ENCODE data around the gene RAPGEF1.

Gene RAPGEF1

DNA sequence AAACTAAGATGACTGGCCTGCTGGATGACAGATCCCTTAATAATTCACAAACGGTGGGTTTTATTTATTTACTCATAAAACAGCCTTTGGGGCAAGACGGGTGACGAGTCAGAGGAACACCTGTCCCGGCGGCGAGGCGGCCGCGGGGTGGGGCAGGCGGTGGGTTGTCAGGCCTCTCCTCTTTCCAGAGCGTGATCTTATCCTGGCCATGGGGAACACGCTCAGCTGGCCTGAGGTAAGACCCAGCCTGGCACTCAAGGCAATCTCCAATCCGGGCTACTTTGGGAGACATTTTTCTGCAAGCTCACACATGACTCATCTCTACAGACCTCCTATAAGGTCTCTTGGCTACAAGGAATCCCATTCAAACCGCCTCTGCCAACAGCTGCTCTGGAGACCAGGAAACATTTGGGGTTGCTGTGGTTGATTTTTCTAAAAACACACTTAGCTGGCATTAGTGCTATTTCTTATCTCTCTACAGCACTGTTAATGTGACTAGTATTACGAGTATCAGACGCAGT, 6.3 kb downstream of the RAPGEF1 start:
- Histone ChIP-seq H3K9ac (ENCODE audit: low read length) (no peak overlapping the region), H3K27me3 (ENCODE audit: control insufficient read depth, insufficient read depth, low read length) (no peaks in the 10 kb centered on the region), H3K4me3 (ENCODE audit: low read length) (peak overlapping the region; percentile 24), H3K4me1 (ENCODE audit: control insufficient read depth, insufficient read depth, low read length) (peaks cover 20% of the 10 kb centered on the region), H3K36me3 (ENCODE audit: control insufficient read depth, insufficient read depth, low read length) (no peaks in the 10 kb centered on the region), H3K27ac (ENCODE audit: low read depth, low read length) (peak overlapping the region; percentile 2)

DNA sequence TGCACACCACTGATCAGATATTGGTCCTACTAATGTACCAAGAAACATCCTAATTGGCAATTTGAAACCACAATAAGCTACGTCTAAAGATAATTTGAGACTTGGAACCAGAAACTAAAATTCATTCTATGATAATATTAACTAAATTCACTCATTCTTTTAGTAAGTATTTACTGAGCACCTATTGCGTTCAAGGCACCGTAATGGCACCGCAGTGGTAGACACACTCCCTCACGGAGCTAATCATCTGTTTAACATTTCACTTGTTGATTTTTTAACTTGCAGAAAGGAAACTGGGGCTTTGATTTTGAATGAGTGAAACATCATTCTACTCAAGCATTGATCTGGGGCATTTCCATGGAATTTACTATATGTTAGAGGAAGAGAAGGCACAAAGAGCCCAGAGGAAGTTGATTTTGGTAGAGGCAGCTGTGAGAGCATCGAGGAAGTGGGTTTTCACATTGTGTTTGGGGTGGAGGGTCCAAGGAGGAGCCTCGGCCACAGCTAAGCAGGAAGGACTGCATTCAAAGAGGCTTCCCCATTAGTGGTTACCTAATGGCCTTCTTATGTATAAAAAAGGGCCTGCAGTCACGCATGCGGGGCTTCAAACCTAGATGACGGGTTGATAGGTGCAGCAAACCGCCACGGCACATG, 7.1 kb downstream of the RAPGEF1 start:
- Histone ChIP-seq H3K9ac (ENCODE audit: low read length) (no peak overlapping the region), H3K4me1 (ENCODE audit: control insufficient read depth, insufficient read depth, low read length) (peaks cover 19% of the 10 kb centered on the region), H3K27me3 (ENCODE audit: control insufficient read depth, insufficient read depth, low read length) (no peaks in the 10 kb centered on the region), H3K4me3 (ENCODE audit: low read length) (no peak overlapping the region), H3K27ac (ENCODE audit: low read depth, low read length) (no peak overlapping the region), H3K36me3 (ENCODE audit: control insufficient read depth, insufficient read depth, low read length) (no peaks in the 10 kb centered on the region)

DNA sequence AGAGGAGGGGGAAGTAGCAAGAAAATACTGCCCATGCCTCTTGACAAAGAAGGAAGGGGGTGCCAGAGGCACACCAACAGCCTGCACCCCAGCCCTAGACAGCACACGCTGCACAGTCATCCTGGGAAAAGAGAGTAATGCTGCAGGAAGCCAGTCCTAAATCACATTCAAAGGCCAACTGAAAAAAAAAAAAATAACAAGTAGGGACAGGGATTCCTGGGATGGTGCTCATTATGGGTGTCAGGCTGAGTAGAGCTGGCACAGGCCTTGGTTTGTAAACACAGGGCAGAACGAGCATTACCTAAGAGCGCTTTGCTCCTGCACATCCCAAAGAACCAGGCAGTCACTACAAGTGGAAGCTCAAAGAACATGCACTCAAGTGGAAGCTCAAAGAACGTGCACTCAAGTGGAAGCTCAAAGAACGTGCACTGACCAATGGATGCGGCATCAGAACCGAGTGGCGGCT, 7.8 kb downstream of the RAPGEF1 start:
- Histone ChIP-seq H3K27me3 (ENCODE audit: control insufficient read depth, insufficient read depth, low read length) (no peaks in the 10 kb centered on the region), H3K36me3 (ENCODE audit: control insufficient read depth, insufficient read depth, low read length) (no peaks in the 10 kb centered on the region), H3K27ac (ENCODE audit: low read depth, low read length) (peak overlapping the region; percentile 51), H3K4me3 (ENCODE audit: low read length) (no peak overlapping the region), H3K9ac (ENCODE audit: low read length) (no peak overlapping the region), H3K4me1 (ENCODE audit: control insufficient read depth, insufficient read depth, low read length) (peaks cover 19% of the 10 kb centered on the region)

DNA sequence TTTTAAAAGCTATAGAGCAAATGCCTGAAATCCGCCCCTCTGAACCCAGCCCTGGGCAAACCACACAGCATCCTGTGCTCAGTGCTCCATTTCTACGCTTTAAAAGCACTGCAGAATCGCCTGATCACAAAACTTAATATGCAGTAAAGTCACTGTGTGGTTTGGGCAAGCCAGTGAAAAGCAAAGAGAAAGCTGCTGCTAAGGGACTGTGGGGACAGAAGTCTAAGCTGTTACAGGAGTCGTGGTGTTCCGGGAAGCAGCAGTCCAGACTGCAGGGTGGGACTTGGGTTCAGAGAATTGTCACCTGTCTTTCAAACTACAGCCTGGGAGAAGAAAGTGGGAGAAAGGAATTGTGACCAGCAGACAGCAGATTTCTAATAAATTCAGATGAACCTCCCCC, 8.2 kb downstream of the RAPGEF1 start:
- H3K27ac ChIP-seq (ENCODE audit: low read depth, low read length): peak overlapping the region; percentile 51
- no peak overlapping the region for H3K9ac ChIP-seq (ENCODE audit: low read length)
- no peaks in the 10 kb centered on the region for H3K27me3 ChIP-seq (ENCODE audit: control insufficient read depth, insufficient read depth, low read length)
- no peak overlapping the region for H3K4me3 ChIP-seq (ENCODE audit: low read length)
- H3K4me1 ChIP-seq (ENCODE audit: control insufficient read depth, insufficient read depth, low read length): peaks cover 19% of the 10 kb centered on the region
- no peaks in the 10 kb centered on the region for H3K36me3 ChIP-seq (ENCODE audit: control insufficient read depth, insufficient read depth, low read length)

- no peaks in the 10 kb centered on the region for H3K36me3 ChIP-seq (ENCODE audit: control insufficient read depth, insufficient read depth, low read length)
- peaks cover 19% of the 10 kb centered on the region for H3K4me1 ChIP-seq (ENCODE audit: control insufficient read depth, insufficient read depth, low read length)
- no peak overlapping the region for H3K4me3 ChIP-seq (ENCODE audit: low read length)
- no peak overlapping the region for H3K27ac ChIP-seq (ENCODE audit: low read depth, low read length)
- H3K27me3 ChIP-seq (ENCODE audit: control insufficient read depth, insufficient read depth, low read length): no peaks in the 10 kb centered on the region
- no peak overlapping the region for H3K9ac ChIP-seq (ENCODE audit: low read length)
Observed at GRCh38 chr9:131731237-131731636, 8.6 kb downstream of the RAPGEF1 start.

DNA sequence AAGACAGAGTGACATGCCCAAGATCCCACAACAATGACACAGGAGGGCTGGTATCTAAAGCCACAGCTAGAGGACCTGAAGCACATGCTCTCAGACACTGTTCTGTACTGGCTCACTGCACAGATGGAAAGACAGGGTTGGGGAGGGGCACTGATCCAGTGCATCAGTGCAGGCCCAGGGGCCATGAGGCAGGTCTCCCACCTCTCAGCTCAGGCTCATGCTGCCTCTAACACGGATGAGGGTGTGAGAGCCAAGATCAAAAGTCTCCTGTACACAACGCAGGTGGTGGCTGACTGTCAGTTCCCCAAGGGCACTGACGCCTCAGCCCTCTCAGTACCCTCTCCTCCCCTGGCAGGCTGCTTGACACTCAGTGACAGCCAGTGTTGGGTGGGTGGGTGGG, 10.9 kb downstream of the RAPGEF1 start:
- H3K4me3 ChIP-seq (ENCODE audit: low read length): no peak overlapping the region
- no peaks in the 10 kb centered on the region for H3K36me3 ChIP-seq (ENCODE audit: control insufficient read depth, insufficient read depth, low read length)
- H3K27ac ChIP-seq (ENCODE audit: low read depth, low read length): no peak overlapping the region
- no peaks in the 10 kb centered on the region for H3K27me3 ChIP-seq (ENCODE audit: control insufficient read depth, insufficient read depth, low read length)
- H3K9ac ChIP-seq (ENCODE audit: low read length): no peak overlapping the region
- peaks cover 15% of the 10 kb centered on the region for H3K4me1 ChIP-seq (ENCODE audit: control insufficient read depth, insufficient read depth, low read length)

DNA sequence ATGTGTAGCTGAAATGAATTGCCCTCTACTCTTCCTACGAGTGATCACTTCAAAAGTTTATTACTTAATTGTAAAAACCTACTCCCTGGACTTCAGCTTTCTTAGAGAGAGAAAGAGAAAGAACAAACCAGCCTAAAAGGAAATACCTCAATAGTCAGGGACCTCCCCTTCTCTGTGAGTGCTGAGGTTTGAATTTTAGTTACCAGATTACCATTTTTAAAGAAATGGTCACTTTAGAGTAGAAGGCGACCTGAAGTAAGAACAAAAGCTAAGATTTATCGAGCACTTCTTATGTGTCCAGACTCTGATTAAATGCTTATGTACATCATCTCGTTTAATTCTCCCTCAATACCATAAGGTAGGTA, 11.3 kb downstream of the RAPGEF1 start:
- no peak overlapping the region for H3K4me3 ChIP-seq (ENCODE audit: low read length)
- H3K27me3 ChIP-seq (ENCODE audit: control insufficient read depth, insufficient read depth, low read length): no peaks in the 10 kb centered on the region
- H3K27ac ChIP-seq (ENCODE audit: low read depth, low read length): no peak overlapping the region
- H3K9ac ChIP-seq (ENCODE audit: low read length): no peak overlapping the region
- H3K36me3 ChIP-seq (ENCODE audit: control insufficient read depth, insufficient read depth, low read length): no peaks in the 10 kb centered on the region
- peaks cover 16% of the 10 kb centered on the region for H3K4me1 ChIP-seq (ENCODE audit: control insufficient read depth, insufficient read depth, low read length)

DNA sequence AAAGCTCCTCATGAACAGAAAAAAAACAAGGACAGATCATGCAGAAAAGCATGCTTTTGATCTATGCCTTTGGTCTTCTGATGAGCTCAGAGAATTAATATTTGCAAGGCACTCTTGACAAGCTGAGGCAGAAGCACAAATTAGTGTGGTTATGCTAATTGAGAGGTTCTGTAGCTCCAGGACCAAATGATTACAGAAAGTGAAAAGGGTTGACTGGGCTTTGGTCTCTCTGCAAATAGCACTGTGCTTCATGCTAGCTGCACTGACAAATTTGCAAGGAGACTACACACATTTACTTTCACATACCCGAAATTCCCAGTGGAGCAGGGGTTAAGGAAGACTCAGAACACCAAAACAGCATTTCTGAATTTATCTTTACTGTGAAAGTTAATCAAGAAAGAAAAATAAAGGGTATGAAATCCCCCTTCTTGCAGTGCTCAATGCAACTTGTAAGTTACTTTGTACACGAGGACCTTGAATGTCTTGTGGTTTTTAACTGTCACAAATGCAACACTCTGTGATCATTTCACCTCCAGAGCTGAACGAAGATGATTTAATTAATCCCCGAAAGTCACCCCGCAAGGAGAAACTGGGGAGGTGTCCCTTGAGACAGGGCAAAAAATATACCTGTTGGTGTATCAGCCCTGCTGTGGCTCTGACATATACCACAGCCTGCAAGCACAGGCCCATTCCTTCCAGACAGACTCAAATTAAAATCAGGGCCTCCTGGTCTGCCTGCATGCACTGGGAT, 11.9 kb downstream of the RAPGEF1 start:
- H3K9ac ChIP-seq (ENCODE audit: low read length): no peak overlapping the region
- H3K36me3 ChIP-seq (ENCODE audit: control insufficient read depth, insufficient read depth, low read length): no peaks in the 10 kb centered on the region
- peaks cover 14% of the 10 kb centered on the region for H3K4me1 ChIP-seq (ENCODE audit: control insufficient read depth, insufficient read depth, low read length)
- no peak overlapping the region for H3K4me3 ChIP-seq (ENCODE audit: low read length)
- no peaks in the 10 kb centered on the region for H3K27me3 ChIP-seq (ENCODE audit: control insufficient read depth, insufficient read depth, low read length)
- no peak overlapping the region for H3K27ac ChIP-seq (ENCODE audit: low read depth, low read length)

DNA sequence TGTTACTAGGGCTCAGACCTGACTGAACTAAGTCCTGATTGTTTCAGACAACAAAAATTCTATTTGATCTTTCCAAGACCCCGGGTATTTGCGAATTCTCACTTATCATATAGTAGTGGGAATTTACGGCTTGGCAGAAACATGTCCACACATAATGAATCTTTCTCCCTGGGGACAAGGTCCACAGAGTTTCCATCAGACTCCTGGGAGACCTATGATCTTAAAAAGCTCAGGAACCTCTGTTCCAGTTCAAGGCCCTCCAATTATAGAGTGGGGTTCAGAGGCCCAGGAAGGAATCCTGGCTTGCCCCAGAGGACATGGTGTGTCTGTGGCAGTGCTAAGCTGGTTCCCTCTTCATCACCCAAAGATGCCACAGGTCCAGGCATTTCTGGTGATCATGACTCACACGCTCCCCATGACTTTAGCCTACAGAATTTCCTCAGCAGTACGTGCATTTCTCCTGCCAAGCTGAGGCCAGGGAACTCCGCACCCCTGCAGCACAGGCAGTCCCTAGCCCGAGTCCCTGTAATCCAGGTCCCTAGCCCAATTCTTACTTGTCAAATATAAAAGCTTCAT, 12.6 kb downstream of the RAPGEF1 start:
- H3K27me3 ChIP-seq (ENCODE audit: control insufficient read depth, insufficient read depth, low read length): no peaks in the 10 kb centered on the region
- H3K27ac ChIP-seq (ENCODE audit: low read depth, low read length): no peak overlapping the region
- H3K9ac ChIP-seq (ENCODE audit: low read length): no peak overlapping the region
- H3K36me3 ChIP-seq (ENCODE audit: control insufficient read depth, insufficient read depth, low read length): no peaks in the 10 kb centered on the region
- H3K4me3 ChIP-seq (ENCODE audit: low read length): no peak overlapping the region
- H3K4me1 ChIP-seq (ENCODE audit: control insufficient read depth, insufficient read depth, low read length): peaks cover 12% of the 10 kb centered on the region

GRCh38 chr9:131724683-131725082, 15.2 kb downstream of the RAPGEF1 start:
- peaks cover 3% of the 10 kb centered on the region for H3K36me3 ChIP-seq (ENCODE audit: control insufficient read depth, insufficient read depth, low read length)
- H3K9ac ChIP-seq (ENCODE audit: low read length): no peak overlapping the region
- no peak overlapping the region for H3K27ac ChIP-seq (ENCODE audit: low read depth, low read length)
- H3K4me3 ChIP-seq (ENCODE audit: low read length): no peak overlapping the region
- no peaks in the 10 kb centered on the region for H3K27me3 ChIP-seq (ENCODE audit: control insufficient read depth, insufficient read depth, low read length)
- H3K4me1 ChIP-seq (ENCODE audit: control insufficient read depth, insufficient read depth, low read length): peaks cover 3% of the 10 kb centered on the region

DNA sequence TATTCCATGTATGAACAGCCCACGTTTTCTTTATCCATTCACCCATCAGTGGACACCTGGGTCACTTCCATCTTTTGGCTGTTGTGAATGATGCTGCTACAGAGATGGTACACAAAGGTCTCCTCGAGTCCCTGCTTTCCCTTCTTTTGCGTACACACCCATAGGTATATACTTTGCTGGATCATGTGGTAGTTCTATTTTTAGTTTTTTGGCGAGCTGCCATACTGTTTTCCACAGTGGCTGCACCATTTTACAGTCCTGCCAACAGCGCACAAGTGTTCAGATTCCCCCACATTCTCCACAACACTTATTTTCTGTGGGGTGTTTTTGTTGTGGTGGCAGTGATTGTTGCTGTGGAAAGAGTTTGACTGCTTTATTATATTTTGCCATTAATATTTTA, 16.2 kb downstream of the RAPGEF1 start:
- no peaks in the 10 kb centered on the region for H3K27me3 ChIP-seq (ENCODE audit: control insufficient read depth, insufficient read depth, low read length)
- H3K4me3 ChIP-seq (ENCODE audit: low read length): no peak overlapping the region
- H3K9ac ChIP-seq (ENCODE audit: low read length): no peak overlapping the region
- peaks cover 3% of the 10 kb centered on the region for H3K36me3 ChIP-seq (ENCODE audit: control insufficient read depth, insufficient read depth, low read length)
- no peak overlapping the region for H3K27ac ChIP-seq (ENCODE audit: low read depth, low read length)
- peaks cover 3% of the 10 kb centered on the region for H3K4me1 ChIP-seq (ENCODE audit: control insufficient read depth, insufficient read depth, low read length)

GRCh38 chr9:131722255-131722654, 17.6 kb downstream of the RAPGEF1 start:
- peaks cover 3% of the 10 kb centered on the region for H3K4me1 ChIP-seq (ENCODE audit: control insufficient read depth, insufficient read depth, low read length)

More at GRCh38 chr9:131722255-131722654, 17.6 kb downstream of the RAPGEF1 start:
- Histone ChIP-seq H3K27me3 (ENCODE audit: control insufficient read depth, insufficient read depth, low read length) (no peaks in the 10 kb centered on the region), H3K27ac (ENCODE audit: low read depth, low read length) (no peak overlapping the region), H3K4me3 (ENCODE audit: low read length) (no peak overlapping the region), H3K36me3 (ENCODE audit: control insufficient read depth, insufficient read depth, low read length) (peaks cover 3% of the 10 kb centered on the region), H3K9ac (ENCODE audit: low read length) (no peak overlapping the region)
